EH (cell line): ENCODE results near the gene RAET1G.
"Not testable (repeated sequence)": the region's sequence is repeated elsewhere in the genome, so short reads cannot be mapped to it uniquely, and the experiment has no call there.

Source experiments
- DNase-seq: peaks from one replicate; pipeline ENCODE4 v3.0.0-alpha.2; 2015; ENCODE audit warnings: low read depth

The RAET1G gene

DNA sequence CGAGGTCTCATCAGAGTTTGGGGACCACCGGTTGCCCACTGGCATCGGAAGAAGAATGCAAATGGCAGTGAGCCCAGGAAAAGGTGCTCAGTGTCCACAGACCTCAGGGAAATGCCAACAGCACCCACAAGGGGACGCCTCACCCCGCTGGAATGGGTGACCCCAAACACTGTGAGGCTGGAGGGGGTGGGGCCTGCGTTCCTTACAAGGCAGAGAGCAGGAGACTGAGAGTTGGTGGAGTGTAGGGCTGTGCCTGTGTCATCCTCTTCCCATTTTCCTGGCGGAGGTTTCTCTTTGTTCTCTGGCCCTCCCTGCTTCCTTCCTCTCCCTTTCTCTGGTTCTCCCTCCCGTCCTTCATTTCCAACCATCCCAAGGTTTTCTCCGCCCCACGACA lies 31.0 kb upstream of the RAET1G start:
- not testable (repeated sequence) for DNase-seq

DNA sequence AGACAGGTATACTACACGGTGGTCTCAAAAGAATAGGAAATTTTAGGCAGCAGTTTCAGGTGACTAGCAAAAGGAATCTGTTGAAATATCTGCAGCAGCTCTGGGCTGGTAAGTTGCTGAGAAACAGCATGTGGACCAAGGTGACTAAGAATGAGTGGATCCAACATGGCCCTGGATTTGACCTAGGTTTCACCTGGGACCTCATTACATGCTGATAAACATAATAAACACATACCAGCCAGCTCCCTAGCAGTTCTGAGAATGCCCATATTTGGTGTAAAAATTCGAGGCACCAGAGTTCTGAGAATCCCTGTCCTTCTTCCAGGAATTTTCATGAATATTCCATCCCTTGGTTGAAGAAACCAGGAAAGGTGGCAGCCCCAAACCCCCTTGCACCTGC lies 30.5 kb upstream of the RAET1G start:
- DNase-seq = peak; percentile 17

DNA sequence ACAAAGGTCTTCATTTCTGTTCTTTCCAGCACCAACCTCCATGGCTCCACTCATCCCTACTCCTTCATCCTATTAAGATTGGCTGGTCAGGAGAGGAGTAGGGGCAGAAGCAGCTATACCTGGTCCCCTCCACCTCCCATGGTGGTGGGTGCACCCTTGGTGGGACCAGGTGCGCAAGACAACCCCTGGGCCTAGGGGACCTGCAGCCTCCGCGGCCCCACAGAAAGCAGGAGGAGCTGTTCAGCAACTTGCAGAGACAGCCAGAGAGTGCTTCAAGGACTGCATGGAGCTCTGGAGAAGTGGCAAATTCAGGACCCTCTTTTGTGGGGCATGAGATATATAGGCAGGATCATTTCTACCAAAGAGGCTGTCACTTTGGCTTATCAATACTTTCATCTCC lies 28.7 kb upstream of the RAET1G start:
- no peak for DNase-seq

DNA sequence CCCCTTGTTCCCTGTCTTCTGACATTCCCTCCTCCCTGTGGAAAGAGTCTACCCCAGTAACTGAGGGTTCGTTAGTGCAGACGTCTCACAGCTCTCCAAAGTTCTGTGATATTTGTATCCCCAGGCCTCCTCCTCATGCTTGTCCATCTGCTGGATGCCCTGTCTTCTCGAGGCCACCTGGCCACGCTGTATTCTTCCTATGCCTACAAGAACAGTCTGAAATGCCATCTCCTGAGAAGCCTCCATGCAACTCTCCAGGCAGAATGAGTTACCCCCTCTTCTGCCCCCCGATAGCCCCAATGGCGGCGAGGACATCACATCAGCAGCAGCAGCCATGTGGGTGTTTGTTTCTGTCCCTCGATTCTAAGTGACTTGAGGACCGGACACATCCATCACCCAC lies 28.2 kb upstream of the RAET1G start:
- no peak for DNase-seq

DNA sequence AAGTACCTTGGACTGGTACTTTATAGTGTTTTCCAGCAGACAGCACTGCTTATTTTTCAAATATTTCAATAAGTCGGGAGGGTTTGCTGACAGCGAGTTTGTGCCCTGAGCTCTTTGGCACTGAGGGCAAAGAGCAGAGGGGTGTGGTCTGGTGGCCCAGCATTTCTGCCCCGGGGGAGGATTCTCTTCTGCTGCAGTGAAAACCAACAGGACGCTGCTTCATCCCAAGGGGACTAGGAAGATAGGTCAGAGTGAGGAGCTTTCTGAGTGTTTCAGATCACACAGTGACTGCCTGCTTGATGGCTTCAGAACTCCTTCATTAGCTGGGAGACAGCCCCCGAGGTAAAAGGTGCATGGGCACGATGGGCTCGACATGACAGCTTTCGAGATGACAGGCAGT lies 27.5 kb upstream of the RAET1G start:
- DNase-seq = no peak

DNA sequence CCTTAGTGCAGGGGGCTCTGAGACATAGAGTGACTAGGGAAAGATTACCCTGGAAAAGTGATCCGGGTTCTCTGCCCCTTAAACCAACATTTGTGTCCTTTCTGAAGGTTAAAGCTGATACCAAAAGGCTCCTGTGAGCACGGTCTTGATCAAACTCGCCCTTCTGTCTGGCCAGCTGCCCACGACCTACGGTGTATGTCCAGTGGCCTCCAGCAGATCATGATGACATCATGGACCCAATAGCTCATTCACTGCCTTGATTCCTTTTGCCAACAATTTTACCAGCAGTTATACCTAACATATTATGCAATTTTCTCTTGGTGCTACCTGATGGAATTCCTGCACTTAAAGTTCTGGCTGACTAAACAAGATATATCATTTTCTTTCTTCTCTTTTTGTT lies 25.7 kb upstream of the RAET1G start:
- DNase-seq = no peak

DNA sequence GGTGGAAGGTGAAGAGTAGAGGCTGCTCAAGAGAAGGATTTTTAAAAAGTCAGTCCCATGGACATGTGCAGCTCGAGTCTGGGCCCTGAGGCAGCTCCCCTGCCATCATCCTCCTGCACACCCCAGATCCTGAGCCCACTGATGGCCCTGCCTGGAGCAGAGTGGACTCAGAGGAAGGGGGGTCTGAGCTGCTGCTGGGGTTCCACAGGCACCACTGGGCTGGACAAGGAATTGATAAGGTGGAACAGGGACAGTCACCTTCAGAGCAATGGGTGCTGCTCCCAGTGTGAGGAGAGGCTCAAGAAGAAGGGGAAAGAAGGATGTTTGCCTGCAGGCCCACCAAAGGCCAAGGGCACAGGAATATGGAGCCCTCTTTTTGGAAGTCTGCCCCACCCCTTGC lies 25.1 kb upstream of the RAET1G start:
- no peak for DNase-seq

DNA sequence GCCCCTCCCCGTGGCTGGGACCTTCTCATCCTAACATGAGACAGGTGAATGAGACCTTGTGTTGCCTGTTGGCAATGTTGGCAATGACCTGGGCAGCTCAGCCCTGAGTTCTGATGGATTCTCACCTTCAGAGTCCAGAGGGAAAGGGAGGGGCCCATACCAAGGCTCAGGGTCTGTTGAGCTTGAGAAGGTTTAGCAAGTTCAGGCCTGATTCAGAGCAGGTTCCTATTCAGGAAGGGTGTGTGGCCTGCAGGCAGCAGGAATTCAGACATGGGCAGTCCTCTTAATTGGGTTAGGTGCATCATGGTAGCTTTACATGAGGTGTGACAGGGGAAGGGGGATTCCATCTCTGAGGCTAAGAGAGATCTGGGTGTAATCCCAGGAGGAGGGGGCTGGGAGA lies 24.6 kb upstream of the RAET1G start:
- not testable (repeated sequence) for DNase-seq

DNA sequence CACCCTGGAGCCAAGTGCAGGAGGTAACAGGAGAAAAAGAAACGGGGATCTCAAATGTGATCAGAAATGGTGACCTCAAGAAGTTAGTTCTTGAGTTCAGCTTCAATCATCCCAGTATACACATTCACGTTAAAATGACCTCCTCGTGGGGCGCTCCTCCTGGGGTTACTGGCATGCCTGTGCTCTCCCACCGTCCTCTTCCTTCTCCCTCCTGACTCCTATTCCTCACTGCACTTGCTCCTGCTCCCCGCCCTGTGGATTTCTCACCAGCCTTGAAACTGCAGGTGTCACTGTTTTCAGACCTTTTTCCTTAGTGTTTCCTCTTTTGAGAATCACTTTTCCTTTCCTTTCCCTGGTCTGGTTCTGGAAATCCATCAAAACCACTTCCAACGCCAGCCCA lies 23.7 kb upstream of the RAET1G start:
- not testable (repeated sequence) for DNase-seq

DNA sequence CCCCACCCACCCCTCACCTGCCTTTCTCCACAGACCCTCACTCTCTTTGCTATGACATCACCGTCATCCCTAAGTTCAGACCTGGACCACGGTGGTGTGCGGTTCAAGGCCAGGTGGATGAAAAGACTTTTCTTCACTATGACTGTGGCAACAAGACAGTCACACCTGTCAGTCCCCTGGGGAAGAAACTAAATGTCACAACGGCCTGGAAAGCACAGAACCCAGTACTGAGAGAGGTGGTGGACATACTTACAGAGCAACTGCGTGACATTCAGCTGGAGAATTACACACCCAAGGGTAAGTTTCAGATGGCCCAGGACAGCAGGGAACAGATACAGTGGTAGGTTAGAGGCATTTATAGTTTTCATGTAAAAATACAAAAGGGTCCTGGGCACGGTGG lies 22.4 kb upstream of the RAET1G start:
- not testable (repeated sequence) for DNase-seq

DNA sequence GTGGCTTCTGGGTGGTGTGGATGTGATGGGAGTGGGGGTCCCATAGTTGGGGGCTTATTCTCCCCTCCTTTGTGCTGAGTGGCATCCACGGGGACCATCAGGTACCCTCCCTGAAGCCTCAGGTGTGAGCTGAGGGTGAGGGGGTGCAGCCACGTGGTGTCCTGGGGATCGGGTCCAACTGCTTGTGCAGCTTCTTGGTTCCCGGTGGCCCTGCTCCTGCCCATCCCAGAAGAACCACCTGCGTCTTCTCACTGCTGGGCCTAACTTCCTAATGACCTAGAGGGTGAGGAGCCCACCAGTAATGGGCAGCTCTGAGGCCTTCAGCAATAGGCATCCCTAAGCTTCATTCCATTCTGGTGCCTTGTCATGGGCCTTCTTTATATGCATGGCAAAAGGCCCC lies 20.4 kb upstream of the RAET1G start:
- DNase-seq = not testable (repeated sequence)

DNA sequence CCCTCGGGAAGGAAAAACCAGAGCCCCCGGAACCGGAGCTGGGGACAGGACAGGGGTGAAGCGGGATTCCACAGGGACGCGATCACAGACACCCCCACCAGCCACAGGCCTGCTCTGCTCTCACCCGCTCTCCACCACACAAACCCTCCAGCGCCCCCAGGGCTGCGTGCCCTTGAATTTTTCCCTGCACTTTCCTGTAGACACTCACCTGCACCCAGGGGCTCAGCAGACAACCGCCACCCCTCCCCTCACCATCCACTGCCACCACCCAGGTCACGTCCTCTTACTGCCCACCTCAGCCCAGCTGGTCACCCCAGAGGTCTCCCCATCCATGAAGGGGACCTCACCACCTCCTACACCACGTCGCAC lies 19.5 kb upstream of the RAET1G start:
- peak; percentile 17 for DNase-seq

DNA sequence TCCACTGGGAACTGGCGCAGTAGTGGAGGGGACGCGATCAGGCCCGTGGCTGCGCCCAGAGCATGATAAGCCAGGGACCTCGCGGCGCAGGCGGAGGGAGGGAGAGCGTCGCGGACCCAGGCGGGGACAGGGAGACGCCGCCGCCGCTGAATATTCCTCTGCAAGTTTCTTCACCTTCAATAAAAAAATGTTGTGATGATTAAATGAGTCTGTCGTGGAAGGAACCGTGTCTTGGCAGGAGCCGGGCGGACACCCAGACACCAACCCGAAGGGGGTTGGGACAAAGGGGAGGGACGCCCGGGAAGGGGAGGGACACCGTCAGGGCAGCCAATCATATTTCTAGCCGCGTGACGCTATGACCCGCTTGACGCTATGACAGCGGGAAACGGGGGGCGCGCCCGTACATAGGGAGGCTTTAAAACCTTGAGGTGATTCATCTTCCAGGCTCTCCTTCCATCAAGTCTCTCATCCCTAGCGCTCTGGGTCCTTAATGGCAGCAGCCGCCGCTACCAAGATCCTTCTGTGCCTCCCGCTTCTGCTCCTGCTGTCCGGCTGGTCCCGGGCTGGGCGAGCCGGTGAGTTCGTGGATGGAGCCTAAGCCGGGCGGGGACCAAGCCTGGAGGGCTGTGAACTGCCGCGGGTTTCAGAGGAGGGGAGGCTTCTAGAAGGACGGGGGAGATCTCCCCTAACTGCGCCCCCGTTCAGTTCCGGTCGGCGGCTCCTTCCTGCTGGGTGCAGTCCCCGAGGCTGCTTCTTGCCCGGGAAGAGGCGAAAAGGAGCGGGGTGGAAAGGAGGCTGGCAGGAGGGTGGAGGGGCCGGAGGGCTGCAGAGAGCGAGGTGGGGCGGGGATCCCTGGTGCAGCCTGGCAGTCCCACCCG lies 18.9 kb upstream of the RAET1G start, which contains the start of gene ULBP2:
Gene ULBP2 (plus strand): TSS at position 432 of the 878 bp plus-strand sequence. CDS start 59 bp downstream, at position 491.
- DNase-seq = peak; percentile 98

DNA sequence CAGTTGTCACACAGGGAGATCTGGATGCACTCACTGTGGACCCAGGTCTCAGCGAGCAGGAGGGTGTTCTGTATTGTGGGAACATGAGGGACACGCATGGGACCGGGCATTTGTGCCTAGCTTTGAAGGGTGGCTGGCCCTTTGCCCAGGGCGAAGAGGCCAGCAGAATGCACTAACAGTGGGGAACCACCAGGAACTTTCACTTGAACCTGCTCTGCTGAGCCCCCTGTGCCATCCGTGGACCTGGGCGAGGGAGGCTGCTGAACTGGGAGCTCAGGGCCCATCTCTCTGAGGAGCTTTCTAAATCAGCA lies 17.7 kb upstream of the RAET1G start:
- no peak for DNase-seq

DNA sequence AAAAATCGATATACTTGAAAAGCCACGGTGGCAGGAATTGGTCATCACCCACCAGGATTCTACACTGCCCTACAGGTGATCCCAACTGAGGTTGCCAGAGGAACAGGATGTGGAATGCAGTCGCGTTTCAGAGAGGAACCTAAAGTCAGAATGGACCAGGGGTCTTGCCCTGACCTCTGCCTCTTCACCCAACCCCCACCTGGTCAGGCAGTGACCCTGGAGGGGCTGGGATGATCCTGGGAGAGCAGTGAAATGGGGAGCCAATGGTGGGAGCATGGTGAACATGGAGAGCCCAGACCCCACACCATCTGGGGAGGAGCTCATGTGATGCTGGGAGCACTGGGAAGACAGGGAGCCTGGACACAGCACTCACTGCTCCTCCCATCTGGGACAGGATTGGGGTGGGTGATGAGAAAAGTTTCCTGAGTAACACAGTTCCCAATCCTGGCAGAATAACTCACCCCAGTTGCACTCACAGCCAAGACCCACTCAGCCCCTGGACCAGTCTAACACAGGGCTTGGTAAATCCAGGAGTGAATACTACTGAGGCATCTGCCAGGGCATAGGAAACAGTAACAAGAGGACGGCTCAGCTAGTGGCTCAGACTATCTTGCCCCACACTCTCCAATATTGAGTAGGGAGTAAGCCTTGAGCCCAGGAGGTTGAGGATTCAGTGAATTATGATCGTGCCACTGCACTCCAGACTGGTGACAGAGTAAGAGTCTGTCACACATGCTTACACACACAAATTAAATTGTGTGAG lies 17.2 kb upstream of the RAET1G start:
- DNase-seq = no peak

DNA sequence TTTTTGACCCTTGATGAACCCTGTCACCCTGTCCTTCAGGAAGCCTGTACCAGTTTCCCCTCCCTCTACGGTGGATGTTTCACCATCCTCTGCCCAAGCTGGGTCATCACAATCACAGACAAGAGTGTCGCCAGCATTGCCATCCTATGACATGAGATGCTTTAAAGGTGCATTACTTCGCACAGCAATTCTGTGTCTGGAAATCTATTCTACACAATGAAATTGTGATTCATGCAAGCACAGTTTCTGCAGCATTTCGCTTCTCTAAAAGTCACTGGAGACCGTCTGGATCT lies 16.4 kb upstream of the RAET1G start:
- DNase-seq = no peak

DNA sequence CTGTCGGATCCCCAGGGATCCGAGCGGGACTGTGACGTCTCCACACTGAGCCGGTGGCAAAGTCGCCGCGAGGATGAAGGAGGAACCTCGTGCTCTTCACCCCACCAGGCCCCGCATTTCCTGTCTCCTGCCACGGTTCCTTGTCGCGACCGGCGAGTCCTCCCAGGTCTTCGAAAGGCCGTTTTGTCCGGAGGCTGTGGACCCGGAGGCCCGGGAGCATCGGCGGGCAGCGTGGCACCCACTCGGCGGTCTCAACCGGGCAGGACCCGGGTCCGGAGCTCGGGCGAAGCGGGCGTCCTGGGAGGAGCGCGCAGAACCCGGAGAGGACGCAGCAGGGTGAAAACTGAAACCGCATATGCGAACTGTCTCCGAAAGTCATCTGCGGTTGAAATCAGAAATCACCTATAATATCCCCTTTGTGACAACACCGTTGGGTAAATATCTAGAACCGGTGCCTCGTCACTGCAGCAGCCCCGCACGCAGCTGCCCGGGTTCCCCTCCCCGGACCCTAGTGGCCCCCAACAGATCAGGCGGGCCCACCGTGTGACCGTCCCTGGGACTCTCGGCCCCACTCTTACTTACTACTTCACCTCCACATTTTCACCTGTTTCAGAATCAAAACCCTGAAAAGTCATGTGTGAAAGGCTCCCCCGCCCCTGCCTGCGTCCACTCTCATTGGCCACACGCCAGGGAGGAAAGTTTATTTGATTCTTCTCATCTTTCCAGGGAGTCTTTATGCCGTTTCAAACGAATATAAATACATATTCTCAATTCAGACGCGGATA lies 15.8 kb upstream of the RAET1G start:
- peak; percentile 41 for DNase-seq

DNA sequence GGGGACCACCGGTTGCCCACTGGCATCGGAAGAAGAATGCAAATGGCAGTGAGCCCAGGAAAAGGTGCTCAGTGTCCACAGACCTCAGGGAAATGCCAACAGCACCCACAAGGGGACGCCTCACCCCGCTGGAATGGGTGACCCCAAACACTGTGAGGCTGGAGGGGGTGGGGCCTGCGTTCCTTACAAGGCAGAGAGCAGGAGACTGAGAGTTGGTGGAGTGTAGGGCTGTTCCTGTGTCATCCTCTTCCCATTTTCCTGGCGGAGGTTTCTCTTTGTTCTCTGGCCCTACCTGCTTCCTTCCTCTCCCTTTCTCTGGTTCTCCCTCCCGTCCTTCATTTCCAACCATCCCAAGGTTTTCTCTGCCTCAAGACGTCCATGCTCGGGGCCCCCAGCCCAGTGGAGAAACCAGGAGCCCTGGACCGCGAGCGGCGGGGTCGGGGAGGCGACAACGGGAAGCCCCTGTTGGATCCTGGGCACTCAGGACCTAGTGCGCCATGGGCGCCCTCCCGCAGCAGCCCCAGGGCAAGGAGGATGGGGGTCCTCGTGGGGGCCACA lies 15.2 kb upstream of the RAET1G start:
- DNase-seq = not testable (repeated sequence)

DNA sequence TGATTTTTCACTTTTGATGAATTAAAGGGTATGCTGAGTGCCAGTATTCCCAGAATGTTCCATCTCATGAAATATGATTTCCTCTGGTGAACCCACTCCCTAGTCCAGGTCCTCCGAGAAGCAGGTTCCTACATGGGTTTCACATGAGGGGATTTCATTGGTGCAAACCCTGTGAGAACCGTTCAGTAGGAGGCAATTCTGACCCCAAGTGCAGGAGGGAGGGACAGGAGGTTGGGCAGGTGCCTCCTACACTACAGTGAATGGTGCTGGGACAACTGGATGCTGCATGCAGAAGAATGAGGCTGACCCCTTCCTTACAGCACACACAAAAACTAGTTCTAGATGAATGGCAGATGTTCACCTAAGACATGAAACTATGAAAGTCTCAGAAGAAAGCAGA lies 13.8 kb upstream of the RAET1G start:
- no peak for DNase-seq

DNA sequence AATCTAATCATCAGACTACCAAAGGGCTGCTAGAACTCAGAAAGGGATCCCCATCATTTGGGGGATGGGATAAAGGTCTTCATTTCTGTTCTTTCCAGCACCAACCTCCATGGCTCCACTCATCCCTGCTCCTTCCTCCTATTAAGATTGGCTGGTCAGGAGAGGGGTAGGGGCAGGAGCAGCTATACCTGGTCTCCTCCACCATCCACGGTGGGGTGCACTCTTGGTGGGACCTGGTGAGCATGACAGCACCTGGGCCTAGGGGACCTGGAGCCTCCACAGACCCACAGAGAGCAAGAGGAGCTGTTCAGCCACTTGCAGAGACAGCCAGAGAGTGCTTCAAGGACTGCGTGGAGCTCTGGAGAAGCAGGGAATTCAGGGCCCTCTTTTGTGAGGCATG lies 12.7 kb upstream of the RAET1G start:
- no peak for DNase-seq

DNA sequence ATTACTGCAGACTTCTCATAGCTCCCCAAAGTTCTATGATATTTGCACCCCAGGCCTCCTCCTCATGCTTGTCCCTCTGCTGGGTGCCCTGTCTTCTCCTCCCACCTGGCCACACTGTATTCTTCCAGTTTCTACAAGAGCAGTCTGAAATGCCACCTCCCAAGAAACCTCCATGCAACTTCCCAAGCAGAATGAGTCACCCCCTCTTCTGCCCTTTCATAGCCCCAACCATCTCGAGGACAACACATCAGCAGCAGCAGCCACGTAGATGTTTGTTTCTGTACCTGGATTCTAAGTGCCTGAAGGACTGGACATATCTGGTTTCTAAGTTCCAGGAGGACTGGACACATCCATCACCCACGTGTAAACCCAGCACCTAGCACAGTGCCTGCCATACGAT lies 12.3 kb upstream of the RAET1G start:
- peak; percentile 30 for DNase-seq
